HuH-7.5 (cell line): ENCODE data around the gene PPP1R26.
"Not testable (repeated sequence)": the region's sequence is repeated elsewhere in the genome, so short reads cannot be mapped to it uniquely, and the experiment has no call there.

Experiments used
- DNase-seq: peaks from one replicate; pipeline ENCODE4 v3.0.0; 2011; ENCODE audit warnings: low spot score

The PPP1R26 gene

DNA sequence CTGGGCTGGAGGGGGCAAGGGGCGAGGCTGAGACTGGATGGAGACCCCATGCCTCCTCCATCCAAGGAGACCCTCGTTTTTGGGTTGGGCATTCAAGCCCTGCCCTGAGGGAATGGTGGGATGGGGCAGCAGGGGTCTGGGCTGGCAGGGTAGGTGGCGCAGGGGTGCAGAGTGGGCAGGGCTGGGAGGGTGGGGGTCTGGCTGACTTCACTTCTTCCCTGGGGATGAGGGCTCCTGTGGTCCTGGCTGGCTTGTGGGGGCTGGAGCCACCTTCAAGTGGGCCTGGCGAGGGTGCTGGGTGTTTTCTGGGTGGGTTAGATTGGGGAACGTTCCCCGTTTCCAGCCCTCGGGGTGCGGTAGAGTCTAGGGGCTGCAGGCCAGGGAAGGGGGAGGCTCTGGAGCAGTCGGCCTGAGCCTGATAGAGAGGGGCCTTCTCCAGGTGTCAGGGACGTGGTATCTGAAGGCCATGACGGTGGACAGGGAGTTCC lies 42.1 kb downstream of the PPP1R26 start:
- no peak for DNase-seq

DNA sequence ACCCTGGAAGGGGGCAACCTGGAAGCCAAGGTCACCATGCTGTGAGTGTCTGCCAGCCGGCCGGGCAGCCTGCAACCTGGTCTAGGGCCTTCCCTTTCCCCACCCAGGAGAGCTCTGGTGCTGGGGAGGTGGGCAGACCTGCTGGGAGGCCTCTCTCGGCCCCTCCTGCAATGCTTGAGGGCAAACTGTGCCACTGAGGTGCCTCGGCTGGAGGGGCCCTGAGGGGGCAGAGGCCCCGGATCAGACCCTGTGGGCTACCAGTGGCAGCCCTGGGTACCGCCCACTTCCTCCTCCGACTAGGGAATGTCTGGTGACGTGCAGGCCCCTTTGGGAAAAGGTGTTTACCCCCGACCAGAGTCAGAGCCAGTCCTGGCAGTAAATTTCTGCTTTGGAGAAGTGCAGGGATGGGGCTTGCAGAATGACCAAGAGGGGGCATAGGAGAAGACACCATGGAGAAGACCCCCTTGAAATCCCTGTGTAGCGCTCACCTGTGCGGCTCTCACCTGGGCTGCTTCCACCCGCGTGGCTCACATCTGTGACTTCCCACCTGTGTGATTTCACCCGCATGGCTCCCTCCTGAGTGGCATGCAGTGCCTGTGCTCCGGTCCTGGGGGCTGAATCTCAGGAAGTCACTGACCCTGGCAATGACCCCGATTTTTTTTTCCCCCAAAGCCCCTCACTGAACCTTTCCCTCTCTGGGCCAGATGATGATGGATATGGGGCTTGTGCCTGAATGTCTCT lies 42.7 kb downstream of the PPP1R26 start:
- no peak for DNase-seq

- DNase-seq, result no peak
These were observed 43.3 kb downstream of the PPP1R26 start for GRCh38 chr9:135522931-135523330.

DNA sequence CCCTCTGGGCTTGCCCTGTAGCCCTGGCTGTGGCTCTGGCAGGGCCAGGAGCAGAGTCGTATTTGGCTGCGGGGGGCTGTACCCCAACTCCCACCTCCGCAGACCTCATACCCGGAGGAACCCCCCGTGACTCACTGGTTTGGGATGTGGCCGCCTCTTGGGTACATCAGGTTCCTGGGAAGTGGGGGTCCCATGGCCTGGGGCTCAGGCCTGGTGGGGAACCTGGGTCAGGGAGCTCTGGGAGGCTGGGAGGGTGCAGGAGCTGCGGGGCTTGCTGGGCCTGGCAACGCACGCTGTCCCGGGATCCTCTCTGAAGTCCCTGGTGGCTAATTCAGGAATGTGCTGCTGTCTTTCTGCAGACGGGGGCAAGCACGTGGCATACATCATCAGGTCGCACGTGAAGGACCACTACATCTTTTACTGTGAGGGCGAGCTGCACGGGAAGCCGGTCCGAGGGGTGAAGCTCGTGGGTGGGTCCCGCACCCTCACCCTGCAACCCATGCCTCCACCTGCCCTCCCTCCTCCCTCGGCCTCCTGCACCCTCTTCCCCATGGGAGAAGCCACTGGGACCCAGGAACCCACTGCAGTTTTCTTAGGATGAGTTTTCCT lies 44.0 kb downstream of the PPP1R26 start:
- DNase-seq, result no peak

- no peak for DNase-seq
These were observed 44.7 kb downstream of the PPP1R26 start for GRCh38 chr9:135524130-135524861.

- DNase-seq, result no peak
These were observed 45.9 kb downstream of the PPP1R26 start for GRCh38 chr9:135525241-135526088.

DNA sequence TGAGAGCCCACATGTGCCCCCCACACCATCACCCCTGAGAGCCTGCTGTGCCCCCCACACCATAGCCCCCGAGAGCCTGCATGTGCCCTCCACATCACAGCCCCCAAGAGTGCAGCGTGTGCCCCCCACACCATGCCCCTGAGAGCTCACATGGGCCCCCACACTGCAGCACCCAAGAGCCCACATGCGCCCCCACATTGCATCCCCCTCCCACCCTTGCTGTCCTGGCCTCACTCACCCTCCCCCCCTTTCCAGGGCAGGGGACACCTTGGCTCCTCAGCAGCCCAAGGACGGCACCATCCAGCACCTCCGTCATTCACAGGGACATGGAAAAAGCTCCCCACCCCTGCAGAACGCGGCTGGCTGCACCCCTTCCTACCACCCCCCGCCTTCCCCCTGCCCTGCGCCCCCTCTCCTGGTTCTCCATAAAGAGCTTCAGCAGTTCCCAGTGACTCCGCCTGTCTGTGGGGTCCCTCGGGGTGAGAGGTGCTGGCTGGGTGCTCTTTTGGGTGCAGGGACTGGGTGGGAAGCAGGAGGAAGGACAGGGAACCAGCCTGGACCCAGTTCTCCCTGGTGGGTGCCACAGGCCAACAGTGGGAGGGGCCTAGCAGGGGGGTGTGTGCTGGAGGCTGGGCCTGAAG lies 46.6 kb downstream of the PPP1R26 start:
- DNase-seq, result no peak

GRCh38 chr9:135526730-135527571 lies 47.4 kb downstream of the PPP1R26 start:
- no peak for DNase-seq

DNA sequence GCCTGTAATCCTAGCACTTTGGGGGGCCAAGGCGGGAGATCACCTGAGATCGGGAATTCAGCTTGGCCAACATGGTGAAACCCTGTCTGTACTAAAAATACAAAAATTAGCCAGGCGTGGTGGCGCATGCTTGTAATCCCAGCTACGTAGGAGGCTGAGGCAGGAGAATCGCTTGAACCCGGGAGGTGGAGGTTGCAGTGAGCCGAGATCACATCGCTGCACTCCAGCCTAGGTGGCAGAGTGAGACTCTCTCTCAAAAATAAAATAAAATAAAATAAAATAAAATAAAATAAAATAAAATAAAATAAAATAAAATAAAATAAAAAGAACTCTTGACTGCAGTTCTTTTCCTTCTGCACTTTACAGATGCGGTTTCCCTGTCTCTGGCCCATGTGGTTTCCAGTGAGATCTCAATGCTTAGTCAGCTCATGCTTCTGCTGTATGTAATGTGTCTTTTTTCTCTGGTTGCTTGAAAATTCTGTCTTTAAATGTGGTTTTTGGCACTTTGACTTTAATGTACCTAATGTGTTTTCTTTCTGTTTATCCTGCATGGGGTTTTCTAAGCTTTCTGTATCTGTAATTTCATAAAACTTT lies 49.4 kb downstream of the PPP1R26 start:
- not testable (repeated sequence) for DNase-seq

- no peak for DNase-seq
These were observed 50.6 kb downstream of the PPP1R26 start for GRCh38 chr9:135530146-135530545.

- DNase-seq, result no peak
These were observed 51.5 kb downstream of the PPP1R26 start for GRCh38 chr9:135531096-135531495.

DNA sequence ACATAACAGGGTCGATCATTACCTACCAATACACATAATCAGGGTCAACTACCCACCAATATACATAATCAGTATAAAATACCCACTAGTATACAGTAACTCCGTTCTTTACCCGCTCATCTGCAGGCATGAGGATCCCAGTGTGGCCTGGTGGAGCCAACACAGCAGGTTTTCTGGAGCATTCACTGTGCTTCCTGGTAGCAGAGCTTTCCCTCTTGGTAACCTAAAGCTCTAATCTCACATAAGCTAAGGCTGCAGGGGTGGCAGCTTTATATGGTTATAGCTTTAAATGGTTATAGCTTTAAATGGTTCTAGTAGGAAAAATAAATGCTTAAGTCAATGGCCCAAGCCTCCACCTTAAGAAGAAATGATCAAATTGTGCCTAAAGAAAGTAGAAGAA lies 53.5 kb downstream of the PPP1R26 start:
- no peak for DNase-seq

- no peak for DNase-seq
These were observed 54.1 kb downstream of the PPP1R26 start for GRCh38 chr9:135533674-135534073.

DNA sequence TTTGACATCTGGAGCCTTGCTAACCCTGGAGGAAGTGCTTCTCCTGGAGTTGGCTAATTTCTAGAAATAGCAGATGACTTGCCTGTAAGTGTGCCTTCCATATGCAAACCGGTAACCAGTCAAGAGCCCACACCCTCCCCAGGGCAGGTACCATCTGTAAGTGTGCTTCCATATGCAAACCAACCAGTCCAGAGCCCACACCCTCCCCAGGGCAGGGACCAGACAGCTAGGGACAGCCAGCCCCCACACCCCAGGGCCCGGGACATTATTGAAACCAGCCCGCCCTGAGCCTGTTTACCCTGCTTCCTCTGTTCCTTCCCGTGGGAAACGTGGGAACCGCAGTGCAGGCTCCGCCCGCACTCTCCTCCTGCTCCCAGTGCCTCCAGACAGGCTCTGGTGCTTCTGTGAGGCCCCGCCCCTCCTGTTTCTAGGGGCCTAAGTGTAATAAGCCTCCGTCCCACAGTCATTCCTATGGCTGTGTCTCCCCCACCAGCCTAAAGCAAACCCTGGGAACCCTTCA lies 54.7 kb downstream of the PPP1R26 start:
- not testable (repeated sequence) for DNase-seq

DNA sequence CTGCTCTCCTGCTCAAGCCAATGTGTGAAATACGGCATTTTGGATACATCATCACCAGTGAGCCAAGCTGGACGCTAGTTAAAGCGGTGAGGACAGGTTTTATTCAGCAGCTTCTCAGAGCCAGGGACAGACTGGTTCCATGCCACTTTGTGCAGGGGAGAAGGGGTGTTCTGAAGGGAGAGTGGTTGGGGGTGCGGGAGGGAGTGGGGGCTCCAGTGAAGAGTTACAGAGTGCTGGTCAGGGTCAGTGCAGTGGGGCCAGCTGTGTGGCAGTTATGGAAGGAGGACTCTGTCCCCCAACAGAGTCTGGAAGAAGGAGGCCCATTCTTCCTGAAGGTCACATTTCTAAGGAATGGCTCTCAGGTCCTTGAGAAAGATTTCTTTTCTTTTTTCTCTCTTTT lies 55.2 kb downstream of the PPP1R26 start:
- not testable (repeated sequence) for DNase-seq

DNA sequence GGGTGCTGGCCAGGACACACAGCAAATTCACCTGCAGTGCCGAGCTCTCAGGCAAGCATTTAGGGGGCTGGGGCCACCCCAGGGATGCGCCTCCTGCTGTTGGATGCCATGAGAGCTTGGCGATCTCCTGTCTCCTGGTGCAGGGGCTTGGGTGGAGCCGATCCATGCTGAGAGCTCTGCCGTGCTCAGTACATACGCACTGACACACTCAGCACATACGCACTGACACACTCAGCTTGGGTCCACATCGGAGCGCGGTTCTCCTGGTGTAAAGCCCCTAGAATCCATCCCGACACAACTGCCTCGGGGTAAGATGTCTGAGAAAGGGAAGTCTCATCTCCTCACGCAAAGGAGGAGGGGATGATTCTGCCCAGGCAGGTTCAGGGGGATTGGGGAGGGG lies 56.0 kb downstream of the PPP1R26 start:
- not testable (repeated sequence) for DNase-seq

GRCh38 chr9:135536216-135536615 lies 56.6 kb downstream of the PPP1R26 start:
- no peak for DNase-seq
